GM21381 (cell line): Measurements from ENCODE around the gene PAX5.
A peak's percentile ranks its signal among the peaks of the same experiment; 100 is the strongest.

Source experiments
- ATAC-seq: cut with Tn5 transposase; IDR thresholded peaks from one replicate; pipeline ENCODE4 v1.9.1; 2021; ENCODE audit warnings: mild to moderate bottlenecking, moderate library complexity; ENCODE audit not compliant: unreplicated experiment

The PAX5 gene

GRCh38 chr9:37025823-37026112 lies 8.3 kb downstream of the PAX5 start:
- no peak for ATAC-seq

GRCh38 chr9:37025071-37025822 lies 8.8 kb downstream of the PAX5 start:
- no peak for ATAC-seq

DNA sequence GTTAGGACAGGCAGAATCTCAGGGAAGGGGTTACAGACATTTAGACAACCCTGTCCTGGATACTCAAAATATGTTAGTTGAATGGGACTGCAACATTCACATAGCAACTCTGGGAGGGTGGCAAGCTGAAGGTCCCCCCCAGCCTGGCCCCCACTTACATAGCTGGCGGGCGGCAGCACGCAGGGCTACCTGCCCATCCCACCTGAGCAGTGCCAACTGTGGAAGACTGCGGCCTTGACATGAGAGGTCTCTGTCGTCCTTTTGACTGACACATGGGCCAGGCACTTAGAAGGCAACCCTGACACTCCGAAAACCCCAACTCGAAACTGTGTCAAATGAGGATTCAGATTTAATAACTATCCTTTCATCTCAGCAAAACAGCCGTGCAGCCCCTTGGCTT lies 16.5 kb downstream of the PAX5 start:
- no peak for ATAC-seq

DNA sequence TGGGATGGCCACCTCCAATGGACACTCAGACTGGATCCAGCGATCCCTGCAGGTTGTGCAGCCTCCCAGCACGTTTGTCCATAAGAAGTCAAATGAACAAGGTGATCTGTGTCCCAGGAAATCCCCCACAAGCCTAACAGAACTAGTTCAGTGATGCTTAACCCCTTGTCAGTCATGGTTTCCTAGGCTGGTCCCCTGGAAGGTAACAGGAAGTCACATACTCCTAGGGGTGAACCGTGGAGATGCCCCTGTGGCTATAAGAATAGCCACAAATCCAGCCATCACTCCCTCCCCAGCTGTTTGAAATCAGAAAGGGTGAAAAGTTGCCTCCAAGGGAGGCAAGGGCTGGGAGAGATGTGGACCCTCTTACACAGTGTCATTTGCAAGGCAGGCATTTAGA lies 22.5 kb downstream of the PAX5 start:
- peak; percentile 43 for ATAC-seq

- no peak for ATAC-seq
Observed at GRCh38 chr9:37010976-37011375, 23.1 kb downstream of the PAX5 start.

GRCh38 chr9:37010180-37010579 lies 23.9 kb downstream of the PAX5 start:
- no peak for ATAC-seq

GRCh38 chr9:37007295-37007694 lies 26.8 kb downstream of the PAX5 start:
- ATAC-seq = no peak

- ATAC-seq = no peak
Observed at GRCh38 chr9:37005517-37006140, 28.4 kb downstream of the PAX5 start.

DNA sequence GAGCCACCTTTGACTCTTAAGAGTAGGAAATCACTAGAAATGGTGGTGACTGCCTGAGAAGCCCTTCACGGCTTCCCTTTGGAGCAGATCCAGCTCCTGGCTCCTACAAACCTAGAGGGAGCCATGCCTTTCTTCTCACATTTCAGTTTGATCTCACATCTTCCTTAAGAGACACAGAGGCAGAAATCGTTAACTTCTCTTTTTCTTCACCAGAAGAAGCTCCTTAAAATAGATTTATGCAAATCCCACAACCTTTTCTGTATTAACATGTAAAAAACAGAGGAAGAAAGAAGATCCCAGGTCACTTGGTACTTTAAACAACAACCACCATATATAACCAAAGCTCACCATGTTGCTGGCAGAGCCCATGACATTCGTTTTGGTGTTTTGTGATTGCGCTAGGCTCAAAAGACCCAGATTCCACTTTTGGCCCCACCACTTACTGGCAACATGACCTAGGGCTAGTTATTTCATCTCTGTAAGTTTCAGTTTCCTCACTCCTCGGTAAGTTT lies 29.6 kb downstream of the PAX5 start:
- peak; percentile 33 for ATAC-seq

DNA sequence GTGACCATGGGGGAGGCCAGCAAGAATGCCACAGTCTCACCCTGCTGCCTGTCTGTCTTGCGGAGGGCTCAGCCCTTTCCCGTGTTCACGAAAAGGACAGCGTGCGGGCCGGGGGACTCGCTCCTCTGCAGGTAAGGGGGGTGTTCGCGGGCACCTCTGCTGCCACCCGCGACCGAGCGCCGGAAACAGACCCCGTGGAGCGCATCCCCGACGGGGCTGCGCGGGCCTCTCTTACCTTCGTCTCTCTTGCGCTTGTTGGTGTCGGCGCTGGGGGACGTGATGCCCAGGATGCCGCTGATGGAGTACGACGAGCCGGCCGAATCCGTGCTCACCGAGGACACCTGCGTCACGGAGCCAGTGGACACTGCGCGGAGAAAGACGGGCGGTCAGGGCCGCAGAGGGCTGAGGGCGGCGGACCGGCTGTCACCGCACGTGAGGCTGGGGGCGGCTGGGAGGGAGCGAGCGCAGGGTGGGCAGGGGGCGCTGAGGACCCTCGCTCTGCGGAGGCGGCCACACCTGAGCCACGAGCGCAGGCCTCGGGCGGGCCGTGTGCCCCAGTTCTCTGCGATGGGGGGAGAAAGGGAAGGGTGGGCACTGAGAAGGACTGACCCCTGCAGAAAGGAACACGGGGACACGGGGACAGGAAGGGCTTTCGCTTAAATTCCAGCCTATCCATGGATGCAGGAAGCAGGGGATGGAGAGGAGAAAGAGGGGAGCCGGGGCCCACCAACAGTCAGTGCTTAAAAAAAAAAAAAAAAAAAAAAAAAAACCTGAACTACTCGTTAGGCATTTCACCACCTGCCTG lies 31.5 kb downstream of the PAX5 start:
- ATAC-seq = no peak

DNA sequence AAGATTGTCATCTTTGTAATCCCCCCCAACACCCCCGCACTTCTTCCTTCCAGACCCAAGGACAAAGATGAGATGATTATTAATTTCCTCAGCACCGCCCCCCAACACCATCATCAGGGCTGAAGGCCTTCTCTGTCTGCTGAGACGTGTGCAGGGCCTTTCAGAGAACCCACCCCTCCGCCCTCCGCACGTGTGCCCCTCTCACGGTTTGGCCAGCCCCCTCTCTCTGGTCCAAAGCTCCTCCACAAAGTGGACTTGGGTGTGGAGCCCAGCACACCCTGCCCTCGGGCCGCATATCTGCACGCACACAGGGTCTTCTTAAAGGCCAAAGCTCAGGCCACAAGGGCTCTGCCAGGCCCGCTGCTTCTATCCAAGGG lies 32.0 kb downstream of the PAX5 start:
- no peak for ATAC-seq

GRCh38 chr9:37001459-37001858 lies 32.6 kb downstream of the PAX5 start:
- ATAC-seq = no peak

- no peak for ATAC-seq
Observed at GRCh38 chr9:36999728-37000333, 34.2 kb downstream of the PAX5 start.

DNA sequence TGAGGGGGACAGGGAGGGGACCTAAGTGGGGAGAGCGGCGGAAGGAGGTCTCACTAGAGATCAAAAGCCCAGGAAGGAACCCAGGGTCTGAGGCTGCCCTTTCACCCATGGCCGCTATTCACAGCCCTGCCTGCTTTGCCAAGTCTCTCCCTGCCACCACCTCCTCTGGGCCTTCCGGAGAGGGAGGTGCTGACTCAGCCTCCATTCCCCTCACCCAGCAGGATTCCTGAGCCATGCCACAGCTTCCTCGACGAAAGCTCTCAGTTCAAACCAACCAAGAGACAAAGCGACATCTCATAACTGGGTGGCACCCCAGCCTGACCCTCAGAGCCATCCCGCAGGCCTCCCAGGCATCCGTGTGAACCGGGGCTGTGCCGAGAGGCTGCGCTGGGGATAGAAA lies 36.7 kb downstream of the PAX5 start:
- no peak for ATAC-seq

- ATAC-seq = no peak
Observed at GRCh38 chr9:36996706-36997086, 37.4 kb downstream of the PAX5 start.

GRCh38 chr9:36995927-36996705 lies 38.0 kb downstream of the PAX5 start:
- ATAC-seq = peak; percentile 23

GRCh38 chr9:36993933-36994764 lies 39.9 kb downstream of the PAX5 start:
- ATAC-seq = peak; percentile 57

DNA sequence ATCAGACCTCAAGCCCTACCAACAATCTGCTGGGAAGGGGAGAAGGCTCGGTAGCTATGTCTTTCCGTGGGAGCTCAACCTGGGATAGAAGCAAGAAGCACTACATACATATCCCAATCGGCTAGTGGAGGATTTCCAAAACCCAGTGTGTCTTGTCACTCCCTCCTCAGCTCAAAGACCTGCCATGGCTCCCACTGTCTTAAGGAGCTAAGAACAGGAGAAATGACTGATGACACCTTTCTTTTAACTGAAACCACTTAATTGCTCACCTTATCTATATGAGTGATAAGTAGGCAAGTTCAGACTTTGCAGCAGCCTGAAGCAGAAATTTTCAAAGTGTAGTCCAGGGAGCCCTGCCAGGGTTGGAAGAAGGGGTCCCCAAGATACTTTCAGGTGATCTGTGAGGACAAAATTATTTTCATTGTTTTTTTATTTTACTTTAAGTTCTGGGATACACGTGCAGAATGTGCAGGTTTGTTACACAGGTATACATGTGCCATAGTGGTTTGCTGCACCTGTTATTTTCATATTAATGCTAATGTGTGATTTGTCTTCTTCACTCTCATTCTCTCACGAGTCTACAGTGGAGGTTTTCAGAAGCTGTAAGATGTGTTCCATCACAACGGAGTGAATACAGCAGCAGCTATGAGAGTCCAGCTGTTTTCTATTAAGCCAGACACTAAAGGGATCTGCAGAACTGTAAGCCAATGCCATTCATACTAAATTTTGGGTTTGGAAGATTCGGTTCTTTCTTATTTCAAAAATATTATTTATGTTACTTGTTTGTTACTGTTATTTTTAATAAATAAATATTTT lies 41.4 kb downstream of the PAX5 start:
- no peak for ATAC-seq

- no peak for ATAC-seq
Observed at GRCh38 chr9:36991516-36992134, 42.4 kb downstream of the PAX5 start.
